Fibroblast of lung (primary cell): ENCODE measurements around the gene HOPX. TPM values are rescaled to one million over a fixed set of nuclear protein-coding genes. Genes with fewer than 3 reads are reported as not detected.

Source experiments
- DNase-seq, 2 donors: peaks; one replicate each; pipeline versions ENCODE4 v3.0.0 to v3.0.0-alpha.2; 2010; ENCODE audit warnings: low read depth in 2 of 2
- H2AFZ ChIP-seq: 2 replicates; pipeline ENCODE4 v1.5.1; 2012; ENCODE audit warnings: low read length, control low read depth, inconsistent platforms
- H3K27ac ChIP-seq: 2 replicates; pipeline ENCODE4 v1.5.1; 2011; ENCODE audit warnings: low read length, control low read depth; ENCODE audit not compliant: insufficient read depth
- H3K27me3 ChIP-seq: 2 replicates; pipeline ENCODE4 v1.5.1; 2011; ENCODE audit warnings: mild to moderate bottlenecking, low read length; ENCODE audit not compliant: control insufficient read depth, insufficient read depth
- H3K36me3 ChIP-seq: 2 replicates; pipeline ENCODE4 v1.5.1; 2011; ENCODE audit warnings: low read length; ENCODE audit not compliant: control insufficient read depth, insufficient read depth
- H3K4me1 ChIP-seq: 2 replicates; pipeline ENCODE4 v1.5.1; 2011; ENCODE audit warnings: low read length; ENCODE audit not compliant: control insufficient read depth, insufficient read depth; ENCODE audit errors: extremely low read depth
- H3K4me2 ChIP-seq: 2 replicates; pipeline ENCODE4 v1.5.1; 2011; ENCODE audit warnings: low read length, control low read depth; ENCODE audit not compliant: insufficient read depth; ENCODE audit errors: extremely low read depth
- H3K4me3 ChIP-seq, 4 experiments: fragments of 200-600 bp in 1 of 4; sonication (generic) in 1 of 4; replicated peaks in 1 of 4; 2 replicates each; pipeline ENCODE4 v1.5.1; 2011 to 2016; ENCODE audit warnings: low read length in 4 of 4, low read depth in 3 of 4, mild to moderate bottlenecking in 3 of 4, control low read depth in 2 of 4, inconsistent platforms in 1 of 4, mixed read lengths in 1 of 4; ENCODE audit not compliant: insufficient read depth in 1 of 4; ENCODE audit errors: control extremely low read depth in 1 of 4
- H3K79me2 ChIP-seq: 2 replicates; pipeline ENCODE4 v1.5.1; 2012; ENCODE audit warnings: mild to moderate bottlenecking, low read length, inconsistent platforms; ENCODE audit not compliant: control insufficient read depth, insufficient read depth
- H3K9ac ChIP-seq: 2 replicates; pipeline ENCODE4 v1.5.1; 2011; ENCODE audit warnings: mild to moderate bottlenecking, low read length, control low read depth; ENCODE audit not compliant: insufficient read depth
- H3K9me3 ChIP-seq: 2 replicates; pipeline ENCODE4 v1.5.1; 2012; ENCODE audit warnings: low read depth, low read length; ENCODE audit not compliant: control insufficient read depth, insufficient read depth
- H4K20me1 ChIP-seq: 2 replicates; pipeline ENCODE4 v1.5.1; 2011; ENCODE audit warnings: low read length; ENCODE audit not compliant: control insufficient read depth, insufficient read depth; ENCODE audit errors: extremely low read depth
- CTCF ChIP-seq, 2 donors: IDR thresholded peaks in 1 of 2; conservative IDR thresholded peaks in 1 of 2; 1 replicate in 1 of 2; 2 replicates in 1 of 2; pipeline ENCODE4 v1.5.1; 2011 to 2012; ENCODE audit warnings: low read length in 2 of 2, control low read depth in 1 of 2, inconsistent platforms in 1 of 2, low read depth in 1 of 2, mild to moderate bottlenecking in 1 of 2
- EZH2 ChIP-seq: IDR thresholded peaks from 2 replicates; pipeline ENCODE4 v1.5.1; 2012; ENCODE audit warnings: low read length, control low read depth, mild to moderate bottlenecking; ENCODE audit errors: missing control alignments
- polyA plus RNA-seq, 2 donors: library from polyadenylated mRNA; depleted of rRNA in 1 of 2; stranded (reverse) in 1 of 2; unstranded in 1 of 2; fragments of >200 nt; gene quantifications; 2 replicates each; pipeline ENCODE4 v1.2.1, GENCODE V29; 2011 to 2012; ENCODE audit warnings: missing spikeins in 1 of 2
- total RNA-seq: library from RNA; depleted of rRNA; stranded (reverse); fragments of >200 nt; gene quantifications from 2 replicates; pipeline ENCODE4 v1.2.1, GENCODE V29; 2014

Gene HOPX
- total and polyA plus RNA-seq, 2 donors (not counting 1 experiment from before 2014, with no cell fraction given) = 2.4 to 11.4 TPM

DNA sequence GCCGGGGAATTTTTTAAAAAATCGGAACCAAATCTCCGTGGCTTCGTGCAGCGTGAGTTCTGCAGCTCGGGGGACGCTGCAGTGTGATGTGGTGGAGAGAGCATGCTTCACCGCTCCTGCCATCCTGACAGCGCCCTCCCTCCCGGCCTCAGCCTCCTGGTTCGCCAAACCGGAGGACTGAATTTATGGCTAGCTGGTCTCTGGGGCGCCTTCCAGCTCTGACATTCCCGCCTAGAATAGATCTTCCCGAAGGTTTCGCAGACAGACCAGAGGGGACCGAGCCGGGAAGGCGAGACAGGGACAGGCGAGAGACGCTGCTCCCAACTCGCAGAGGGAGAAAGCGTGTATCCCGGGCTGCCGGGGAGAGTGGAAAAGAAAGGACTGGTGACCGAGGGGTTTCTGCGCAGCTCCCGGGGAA, 25.9 kb downstream of the HOPX start:
- Histone ChIP-seq H3K36me3 (no peaks in the 10 kb centered on the region), H3K9me3 (no peaks in the 10 kb centered on the region), H3K4me1 (no peaks in the 10 kb centered on the region), H3K27ac (no peak overlapping the region), H3K4me2 (peak overlapping the region; percentile 89), H2AFZ (peak overlapping the region; percentile 37), H3K27me3 (peaks cover 8% of the 10 kb centered on the region), H3K79me2 (no peaks in the 10 kb centered on the region), H3K9ac (no peak overlapping the region), H3K4me3 (peak overlapping the region; percentile 44 to 57 (median 46)), H4K20me1 (no peaks in the 10 kb centered on the region)
- peak; percentile 34 to 40 for DNase-seq
- TF ChIP-seq EZH2 (no peak), CTCF (conservative IDR thresholded peaks at IDR 0.05 in 1 of 2, IDR thresholded peaks at IDR 0.05 in 1 of 2; ENCODE audit: low read depth in 1 of 2, low read length in 2 of 2) (no peak)

- Histone ChIP-seq H4K20me1 (no peaks in the 10 kb centered on the region), H3K27me3 (peaks cover 8% of the 10 kb centered on the region), H3K4me3 (no peak overlapping the region), H3K9me3 (no peaks in the 10 kb centered on the region), H3K36me3 (no peaks in the 10 kb centered on the region), H3K27ac (no peak overlapping the region), H3K79me2 (no peaks in the 10 kb centered on the region), H3K4me1 (no peaks in the 10 kb centered on the region), H3K9ac (no peak overlapping the region), H3K4me2 (peak overlapping the region; percentile 2), H2AFZ (no peak overlapping the region)
- DNase-seq = peak in 1 of 2 donors; percentile 36
- TF ChIP-seq CTCF (conservative IDR thresholded peaks at IDR 0.05 in 1 of 2, IDR thresholded peaks at IDR 0.05 in 1 of 2; ENCODE audit: low read depth in 1 of 2, low read length in 2 of 2) (no peak), EZH2 (no peak)
Observed at GRCh38 chr4:56654238-56654632, 26.9 kb downstream of the HOPX start.

DNA sequence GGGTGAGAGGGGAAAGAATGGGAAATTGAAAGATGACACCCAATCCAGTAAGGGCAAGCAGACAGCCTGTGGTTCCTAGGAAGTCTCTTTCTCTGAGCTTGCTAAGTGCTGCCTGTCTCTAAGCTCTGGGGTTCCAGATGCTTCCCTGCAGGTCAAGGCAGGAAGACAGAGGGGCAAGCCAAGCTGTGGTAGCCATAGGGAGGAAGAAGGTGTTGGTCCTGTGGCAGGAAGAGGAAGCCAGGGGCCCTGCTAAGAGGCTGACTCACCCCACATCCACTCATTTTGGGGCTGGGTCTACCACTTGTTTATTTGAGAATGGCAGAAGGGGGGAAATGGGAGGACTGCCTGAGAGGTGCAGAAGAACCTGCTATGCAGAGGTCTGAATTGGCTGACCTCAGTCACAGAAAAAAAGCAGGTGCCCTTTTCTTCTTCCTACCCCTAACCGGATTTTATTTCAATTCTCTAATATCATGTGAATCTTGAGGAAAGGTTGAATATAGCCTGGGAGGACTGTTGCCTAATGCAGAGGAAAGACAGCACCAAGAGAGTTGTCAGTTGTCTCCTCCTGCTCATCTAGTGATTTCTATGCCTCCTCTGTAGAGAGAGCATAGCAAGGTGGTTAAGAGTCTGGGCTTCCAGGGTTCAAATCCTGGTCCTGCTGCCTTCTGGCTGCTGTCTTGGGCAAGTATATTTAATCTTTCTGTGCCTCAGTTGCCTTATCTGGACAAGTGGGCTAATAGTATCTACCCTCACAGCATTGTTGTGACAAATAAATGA, 27.4 kb downstream of the HOPX start:
- DNase-seq = peak in 1 of 2 donors; percentile 18
- H3K4me2 ChIP-seq = no peak overlapping the region
- H3K9me3 ChIP-seq = no peaks in the 10 kb centered on the region
- no peak for TF ChIP-seq CTCF (conservative IDR thresholded peaks at IDR 0.05 in 1 of 2, IDR thresholded peaks at IDR 0.05 in 1 of 2; ENCODE audit: low read depth in 1 of 2, low read length in 2 of 2)
- TF ChIP-seq EZH2 = no peak
- no peak overlapping the region for H2AFZ ChIP-seq
- H3K4me1 ChIP-seq = no peaks in the 10 kb centered on the region
- no peaks in the 10 kb centered on the region for H4K20me1 ChIP-seq
- H3K4me3 ChIP-seq = no peak overlapping the region
- H3K9ac ChIP-seq = no peak overlapping the region
- no peaks in the 10 kb centered on the region for H3K79me2 ChIP-seq
- H3K27ac ChIP-seq = no peak overlapping the region
- H3K36me3 ChIP-seq = no peaks in the 10 kb centered on the region
- H3K27me3 ChIP-seq = peaks cover 8% of the 10 kb centered on the region
